Karpas-422 (cell line): ENCODE results near the gene MAN1A2. TPM values are rescaled to one million over a fixed set of nuclear protein-coding genes. Genes with fewer than 3 reads are reported as not detected.
A peak's percentile ranks its signal among the peaks of the same experiment; 100 is the strongest.

Source experiments
- DNase-seq: peaks from one replicate; pipeline ENCODE4 v3.0.0-alpha.2; 2015
- H2AFZ ChIP-seq: fragments of 200-600 bp; sonication (generic); 2 replicates; pipeline ENCODE4 v1.6.1; 2014; ENCODE audit warnings: antibody characterized with exemption, low read length, mixed read lengths
- H3K27ac ChIP-seq: fragments of 200-600 bp; sonication (generic); 2 replicates; pipeline ENCODE4 v1.5.1; 2014; ENCODE audit warnings: mild to moderate bottlenecking, low read length, moderate library complexity
- H3K27me3 ChIP-seq: fragments of 200-600 bp; sonication (generic); 2 replicates; pipeline ENCODE4 v1.6.1; 2014; ENCODE audit warnings: low read length, mixed read lengths
- H3K36me3 ChIP-seq: fragments of 200-600 bp; sonication (generic); 2 replicates; pipeline ENCODE4 v1.6.1; 2014; ENCODE audit warnings: low read length, mixed read lengths; ENCODE audit not compliant: insufficient read depth
- H3K4me1 ChIP-seq: fragments of 200-600 bp; sonication (generic); 2 replicates; pipeline ENCODE4 v1.6.1; 2014; ENCODE audit warnings: mild to moderate bottlenecking, low read length, mixed read lengths
- H3K4me2 ChIP-seq: fragments of 200-600 bp; sonication (generic); 2 replicates; pipeline ENCODE4 v1.6.1; 2014; ENCODE audit warnings: low read length, low read depth, mild to moderate bottlenecking; ENCODE audit not compliant: poor library complexity, severe bottlenecking
- H3K4me3 ChIP-seq: fragments of 200-600 bp; sonication (generic); 2 replicates; pipeline ENCODE4 v1.5.1; 2014; ENCODE audit warnings: mild to moderate bottlenecking, antibody characterized with exemption, low read length, mixed read lengths
- H3K79me2 ChIP-seq: fragments of 200-600 bp; sonication (generic); 2 replicates; pipeline ENCODE4 v1.6.1; 2014; ENCODE audit warnings: mild to moderate bottlenecking, low read length, mixed read lengths
- H3K9ac ChIP-seq: fragments of 200-600 bp; sonication (generic); 2 replicates; pipeline ENCODE4 v1.6.0; 2014; ENCODE audit warnings: low read length
- H3K9me2 ChIP-seq: fragments of 200-600 bp; sonication (generic), shearing (Covaris generic); replicated peaks from 2 replicates; pipeline ENCODE4 v1.6.0; 2014; ENCODE audit warnings: mild to moderate bottlenecking, low read length, moderate library complexity; ENCODE audit not compliant: insufficient read depth
- H3K9me3 ChIP-seq: fragments of 300-700, 200-600 bp; sonication (generic); 2 replicates; pipeline ENCODE4 v1.6.1; 2014; ENCODE audit warnings: low read length, mixed read lengths
- H4K20me1 ChIP-seq: fragments of 200-600 bp; sonication (generic); 2 replicates; pipeline ENCODE4 v1.6.1; 2014; ENCODE audit warnings: mild to moderate bottlenecking, antibody characterized with exemption, low read length, low read depth; ENCODE audit not compliant: insufficient read depth
- total RNA-seq: library from RNA; depleted of rRNA; stranded (reverse); fragments of >200 nt; shearing (Covaris generic); gene quantifications from 2 replicates; pipeline ENCODE4 v1.2.3, GENCODE V29; 2014; ENCODE audit warnings: low replicate concordance

MAN1A2 gene
- total RNA-seq, 1 experiment from 2014 or later: 43.0 TPM

GRCh38 chr1:117416546-117417125 is 49.4 kb downstream of the MAN1A2 start:
- Histone ChIP-seq H3K4me1 (no peaks in the 10 kb centered on the region), H3K79me2 (peaks cover 77% of the 10 kb centered on the region), H3K9me3 (no peaks in the 10 kb centered on the region), H3K27ac (no peak overlapping the region), H3K9me2 (no peaks in the 10 kb centered on the region), H3K9ac (no peak overlapping the region), H3K4me2 (no peak overlapping the region), H3K27me3 (no peaks in the 10 kb centered on the region), H4K20me1 (no peaks in the 10 kb centered on the region), H2AFZ (no peak overlapping the region), H3K4me3 (no peak overlapping the region), H3K36me3 (peaks cover 25% of the 10 kb centered on the region)
- no peak for DNase-seq

GRCh38 chr1:117425050-117425734 is 57.9 kb downstream of the MAN1A2 start:
- Histone ChIP-seq H3K36me3 (peaks cover 50% of the 10 kb centered on the region), H3K4me3 (no peak overlapping the region), H3K9me2 (no peaks in the 10 kb centered on the region), H3K27me3 (no peaks in the 10 kb centered on the region), H3K9ac (no peak overlapping the region), H3K4me1 (no peaks in the 10 kb centered on the region), H3K27ac (no peak overlapping the region), H4K20me1 (no peaks in the 10 kb centered on the region), H3K79me2 (peaks cover 66% of the 10 kb centered on the region), H2AFZ (no peak overlapping the region), H3K4me2 (no peak overlapping the region), H3K9me3 (peaks cover 22% of the 10 kb centered on the region)
- DNase-seq: no peak

- no peak overlapping the region for H3K4me2 ChIP-seq
- H3K9me2 ChIP-seq: no peaks in the 10 kb centered on the region
- peaks cover 34% of the 10 kb centered on the region for H3K36me3 ChIP-seq
- DNase-seq: no peak
- H3K79me2 ChIP-seq: peaks cover 51% of the 10 kb centered on the region
- H2AFZ ChIP-seq: no peak overlapping the region
- H3K9me3 ChIP-seq: peaks cover 22% of the 10 kb centered on the region
- H3K27me3 ChIP-seq: no peaks in the 10 kb centered on the region
- H4K20me1 ChIP-seq: no peaks in the 10 kb centered on the region
- H3K9ac ChIP-seq: no peak overlapping the region
- peaks cover 4% of the 10 kb centered on the region; the same call in 1 of the 2 replicates for H3K4me1 ChIP-seq
- H3K4me3 ChIP-seq: no peak overlapping the region
- H3K27ac ChIP-seq: no peak overlapping the region
Observed at GRCh38 chr1:117427297-117427696, 60.0 kb downstream of the MAN1A2 start.

GRCh38 chr1:117433943-117434342 is 66.7 kb downstream of the MAN1A2 start:
- Histone ChIP-seq H3K9me3 (no peaks in the 10 kb centered on the region), H3K4me1 (peaks cover 33% of the 10 kb centered on the region), H2AFZ (no peak overlapping the region), H3K27ac (no peak overlapping the region), H3K9me2 (no peaks in the 10 kb centered on the region), H3K4me3 (no peak overlapping the region), H3K36me3 (no peaks in the 10 kb centered on the region), H3K27me3 (no peaks in the 10 kb centered on the region), H3K4me2 (no peak overlapping the region), H3K9ac (no peak overlapping the region), H3K79me2 (peaks cover 61% of the 10 kb centered on the region), H4K20me1 (no peaks in the 10 kb centered on the region)
- no peak for DNase-seq

GRCh38 chr1:117436513-117436912 is 69.3 kb downstream of the MAN1A2 start:
- H3K79me2 ChIP-seq: peaks cover 79% of the 10 kb centered on the region
- H3K27me3 ChIP-seq: no peaks in the 10 kb centered on the region
- no peaks in the 10 kb centered on the region for H3K9me3 ChIP-seq
- no peaks in the 10 kb centered on the region for H3K9me2 ChIP-seq
- H4K20me1 ChIP-seq: no peaks in the 10 kb centered on the region
- peak overlapping the region; percentile 71 for H3K27ac ChIP-seq
- DNase-seq: peak; percentile 54
- no peak overlapping the region for H3K4me3 ChIP-seq
- peak overlapping the region; percentile 49 for H3K4me2 ChIP-seq
- H3K36me3 ChIP-seq: no peaks in the 10 kb centered on the region
- H2AFZ ChIP-seq: no peak overlapping the region
- H3K4me1 ChIP-seq: peaks cover 33% of the 10 kb centered on the region
- H3K9ac ChIP-seq: no peak overlapping the region

- no peak overlapping the region for H3K4me2 ChIP-seq
Observed at GRCh38 chr1:117447661-117448060, 80.4 kb downstream of the MAN1A2 start.

GRCh38 chr1:117452216-117452615 is 85.0 kb downstream of the MAN1A2 start:
- H3K4me2 ChIP-seq: no peak overlapping the region
- H3K9ac ChIP-seq: no peak overlapping the region
- H3K4me1 ChIP-seq: peaks cover 7% of the 10 kb centered on the region

More at GRCh38 chr1:117447661-117448060, 80.4 kb downstream of the MAN1A2 start:
- Histone ChIP-seq H2AFZ (no peak overlapping the region), H3K9me3 (no peaks in the 10 kb centered on the region), H3K27me3 (no peaks in the 10 kb centered on the region), H3K36me3 (peaks cover 6% of the 10 kb centered on the region; the same call in 1 of the 2 replicates), H4K20me1 (no peaks in the 10 kb centered on the region), H3K27ac (no peak overlapping the region), H3K4me1 (peaks cover 7% of the 10 kb centered on the region), H3K9me2 (no peaks in the 10 kb centered on the region), H3K9ac (no peak overlapping the region), H3K79me2 (peaks cover 53% of the 10 kb centered on the region), H3K4me3 (no peak overlapping the region)
- no peak for DNase-seq

GRCh38 chr1:117453958-117454357 is 86.7 kb downstream of the MAN1A2 start:
- Histone ChIP-seq H2AFZ (no peak overlapping the region), H3K9ac (no peak overlapping the region), H3K4me2 (no peak overlapping the region), H3K9me2 (no peaks in the 10 kb centered on the region), H3K4me1 (peaks cover 7% of the 10 kb centered on the region), H3K79me2 (peaks cover 28% of the 10 kb centered on the region), H4K20me1 (no peaks in the 10 kb centered on the region), H3K27me3 (no peaks in the 10 kb centered on the region), H3K9me3 (no peaks in the 10 kb centered on the region), H3K27ac (no peak overlapping the region), H3K4me3 (no peak overlapping the region), H3K36me3 (peaks cover 6% of the 10 kb centered on the region; the same call in 1 of the 2 replicates)
- DNase-seq: no peak

More at GRCh38 chr1:117452216-117452615, 85.0 kb downstream of the MAN1A2 start:
- H3K9me2 ChIP-seq: no peaks in the 10 kb centered on the region
- H3K36me3 ChIP-seq: peaks cover 6% of the 10 kb centered on the region; the same call in 1 of the 2 replicates
- H3K4me3 ChIP-seq: no peak overlapping the region
- no peak for DNase-seq
- no peak overlapping the region for H2AFZ ChIP-seq
- no peaks in the 10 kb centered on the region for H4K20me1 ChIP-seq
- H3K79me2 ChIP-seq: peaks cover 31% of the 10 kb centered on the region
- H3K27me3 ChIP-seq: no peaks in the 10 kb centered on the region
- H3K9me3 ChIP-seq: no peaks in the 10 kb centered on the region
- no peak overlapping the region for H3K27ac ChIP-seq
